Measurements from ENCODE around the gene EXD2.
"Not testable (repeated sequence)": the region's sequence is repeated elsewhere in the genome, so short reads cannot be mapped to it uniquely, and the experiment has no call there.

Gene EXD2

GRCh38 chr14:69204753-69205152, 13.5 kb downstream of the EXD2 start:
- no peak for DNase-seq

- no peak for DNase-seq
These were observed 16.2 kb downstream of the EXD2 start for GRCh38 chr14:69207435-69208041.

- DNase-seq: no peak
These were observed 17.4 kb downstream of the EXD2 start for GRCh38 chr14:69208666-69209065.

- DNase-seq: no peak
These were observed 23.1 kb downstream of the EXD2 start for GRCh38 chr14:69214393-69214792.

GRCh38 chr14:69217663-69218062, 26.4 kb downstream of the EXD2 start:
- DNase-seq: not testable (repeated sequence)

- no peak for DNase-seq
These were observed 33.6 kb downstream of the EXD2 start for GRCh38 chr14:69224946-69225345.

GRCh38 chr14:69226178-69226577, 34.9 kb downstream of the EXD2 start:
- no peak for DNase-seq

- no peak for DNase-seq
These were observed 35.4 kb downstream of the EXD2 start for GRCh38 chr14:69226736-69227135.

- no peak for DNase-seq
These were observed 40.2 kb downstream of the EXD2 start for GRCh38 chr14:69231486-69231885.

GRCh38 chr14:69232388-69232787, 41.1 kb downstream of the EXD2 start:
- DNase-seq: no peak

GRCh38 chr14:69234106-69234505, 42.8 kb downstream of the EXD2 start:
- DNase-seq: no peak

GRCh38 chr14:69235708-69236107, 44.4 kb downstream of the EXD2 start:
- DNase-seq: no peak

GRCh38 chr14:69237142-69237541, 45.8 kb downstream of the EXD2 start:
- DNase-seq: no peak

GRCh38 chr14:69237584-69237983, 46.3 kb downstream of the EXD2 start:
- no peak for DNase-seq

- no peak for DNase-seq
These were observed 47.6 kb downstream of the EXD2 start for GRCh38 chr14:69238883-69239282.

- no peak for DNase-seq
These were observed 49.4 kb downstream of the EXD2 start for GRCh38 chr14:69240527-69241173.

- DNase-seq: no peak
These were observed 50.3 kb downstream of the EXD2 start for GRCh38 chr14:69241577-69241976.

- DNase-seq: peak; percentile 47 to 65
These were observed 51.3 kb downstream of the EXD2 start for GRCh38 chr14:69242311-69243224.

- DNase-seq: no peak
These were observed 53.6 kb downstream of the EXD2 start for GRCh38 chr14:69244946-69245345.

GRCh38 chr14:69246331-69246730, 55.0 kb downstream of the EXD2 start:
- no peak for DNase-seq

GRCh38 chr14:69247676-69248440, 56.6 kb downstream of the EXD2 start:
- no peak for DNase-seq

GRCh38 chr14:69249603-69250002, 58.3 kb downstream of the EXD2 start:
- DNase-seq: no peak

GRCh38 chr14:69252851-69253250, 61.6 kb downstream of the EXD2 start:
- no peak for DNase-seq

Data from stimulated activated CD4-positive, alpha-beta T cell treated with anti-CD3 and anti-CD28 coated beads, Interleukin-2, amount 100 ng/mL, for 24 hours (primary cell).